RWPE1 (cell line): ENCODE results near the gene SP2.

Experiments
- CTCF ChIA-PET: fragments of 350-600 bp; sonication (Branson Sonifier 250); formaldehyde crosslinking; extraction: SDS; loops from one replicate; lab custom pipeline; 2021; lab: Yijun Ruan, JAX
- POLR2A ChIA-PET: fragments of 400-600 bp; formaldehyde crosslinking; extraction: SDS; loops from one replicate; lab custom pipeline; 2020; ENCODE audit warnings: antibody characterized with exemption; ENCODE audit not compliant: low non-redundant PET; lab: Yijun Ruan, JAX
- DNase-seq: peaks from one replicate; pipeline ENCODE4 v3.0.0; 2012; ENCODE audit warnings: low spot score
- H3K27ac ChIP-seq: fragments of 450-650 bp; 2 replicates; pipeline ENCODE4 v1.5.1; 2017
- TF ChIP-seq, protein P1 (sequence below): fragments of 450-650 bp; conservative IDR thresholded peaks from 2 replicates; pipeline ENCODE4 v1.5.1; 2017; ENCODE audit warnings: low read depth, mild to moderate bottlenecking

The SP2 gene

DNA sequence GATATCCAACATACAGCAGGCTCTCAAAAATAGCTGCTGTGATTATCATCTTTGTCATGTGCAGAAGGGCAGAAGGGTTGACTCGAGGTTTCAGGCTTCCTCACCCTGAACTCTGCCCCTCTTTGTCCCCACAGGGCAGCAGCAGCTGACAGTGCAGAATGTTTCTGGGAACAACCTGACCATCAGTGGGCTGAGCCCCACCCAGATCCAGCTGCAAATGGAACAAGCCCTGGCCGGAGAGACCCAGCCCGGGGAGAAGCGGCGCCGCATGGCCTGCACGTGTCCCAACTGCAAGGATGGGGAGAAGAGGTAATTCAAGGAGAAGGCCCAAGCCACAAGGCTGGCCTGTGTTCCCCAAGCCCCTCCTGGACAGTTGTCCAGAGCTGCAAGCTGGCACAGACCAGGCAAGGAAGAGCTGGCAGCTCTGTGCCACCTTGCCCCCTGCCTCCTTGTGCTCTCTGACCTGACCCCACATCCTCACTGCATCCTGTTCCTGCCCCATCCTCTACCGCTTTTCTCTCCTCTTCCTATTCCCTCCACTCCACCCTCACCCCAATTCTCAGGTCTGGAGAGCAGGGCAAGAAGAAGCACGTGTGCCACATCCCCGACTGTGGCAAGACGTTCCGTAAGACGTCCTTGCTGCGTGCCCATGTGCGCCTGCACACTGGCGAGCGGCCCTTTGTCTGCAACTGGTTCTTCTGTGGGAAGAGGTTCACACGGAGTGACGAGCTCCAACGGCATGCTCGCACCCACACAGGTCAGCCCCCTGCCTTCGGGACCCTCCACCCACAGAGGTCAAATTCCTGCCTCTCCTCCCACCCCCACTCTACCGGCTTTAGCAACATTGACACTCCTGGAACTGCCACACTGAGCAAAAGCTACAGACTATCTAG, 29.0 kb downstream of the SP2 start:
- TF ChIP-seq, protein P1, sequence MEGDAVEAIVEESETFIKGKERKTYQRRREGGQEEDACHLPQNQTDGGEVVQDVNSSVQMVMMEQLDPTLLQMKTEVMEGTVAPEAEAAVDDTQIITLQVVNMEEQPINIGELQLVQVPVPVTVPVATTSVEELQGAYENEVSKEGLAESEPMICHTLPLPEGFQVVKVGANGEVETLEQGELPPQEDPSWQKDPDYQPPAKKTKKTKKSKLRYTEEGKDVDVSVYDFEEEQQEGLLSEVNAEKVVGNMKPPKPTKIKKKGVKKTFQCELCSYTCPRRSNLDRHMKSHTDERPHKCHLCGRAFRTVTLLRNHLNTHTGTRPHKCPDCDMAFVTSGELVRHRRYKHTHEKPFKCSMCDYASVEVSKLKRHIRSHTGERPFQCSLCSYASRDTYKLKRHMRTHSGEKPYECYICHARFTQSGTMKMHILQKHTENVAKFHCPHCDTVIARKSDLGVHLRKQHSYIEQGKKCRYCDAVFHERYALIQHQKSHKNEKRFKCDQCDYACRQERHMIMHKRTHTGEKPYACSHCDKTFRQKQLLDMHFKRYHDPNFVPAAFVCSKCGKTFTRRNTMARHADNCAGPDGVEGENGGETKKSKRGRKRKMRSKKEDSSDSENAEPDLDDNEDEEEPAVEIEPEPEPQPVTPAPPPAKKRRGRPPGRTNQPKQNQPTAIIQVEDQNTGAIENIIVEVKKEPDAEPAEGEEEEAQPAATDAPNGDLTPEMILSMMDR = no peak
- DNase-seq = no peak
- ChIA-PET POLR2A (interaction anchor here (1.2 kb wide), 1 partner anchor 46 kb away, joined by 4 read pairs; the partner anchor contains the start of gene CDK5RAP3), CTCF (interaction anchor here (1.6 kb wide), 1 partner anchor 11 kb away, joined by 8 read pairs; no protein-coding TSS in a partner anchor)
- H3K27ac ChIP-seq = peak overlapping the region; percentile 11; the same call in 1 of the 2 replicates

DNA sequence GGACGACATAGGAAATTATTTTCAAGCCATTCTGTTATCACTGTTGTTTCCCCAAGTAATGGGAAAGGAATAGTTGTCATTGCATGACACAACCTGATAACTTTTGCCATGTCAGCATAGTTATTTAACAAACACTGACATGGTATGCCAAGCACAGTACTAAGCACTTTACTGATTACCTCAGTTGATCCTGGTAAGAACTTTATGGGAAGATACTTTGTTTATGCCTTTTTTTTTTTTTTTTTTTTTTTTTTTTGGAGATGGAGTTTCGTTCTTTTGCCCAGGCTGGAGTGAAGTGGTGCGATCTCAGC, 29.6 kb downstream of the SP2 start:
- DNase-seq = no peak
- H3K27ac ChIP-seq = no peak overlapping the region
- POLR2A ChIA-PET = interaction anchor here (1.2 kb wide), 1 partner anchor 45 kb away, joined by 4 read pairs; the partner anchor contains the start of gene CDK5RAP3
- CTCF ChIA-PET = no interaction called here
- TF ChIP-seq, protein P1 = no peak

DNA sequence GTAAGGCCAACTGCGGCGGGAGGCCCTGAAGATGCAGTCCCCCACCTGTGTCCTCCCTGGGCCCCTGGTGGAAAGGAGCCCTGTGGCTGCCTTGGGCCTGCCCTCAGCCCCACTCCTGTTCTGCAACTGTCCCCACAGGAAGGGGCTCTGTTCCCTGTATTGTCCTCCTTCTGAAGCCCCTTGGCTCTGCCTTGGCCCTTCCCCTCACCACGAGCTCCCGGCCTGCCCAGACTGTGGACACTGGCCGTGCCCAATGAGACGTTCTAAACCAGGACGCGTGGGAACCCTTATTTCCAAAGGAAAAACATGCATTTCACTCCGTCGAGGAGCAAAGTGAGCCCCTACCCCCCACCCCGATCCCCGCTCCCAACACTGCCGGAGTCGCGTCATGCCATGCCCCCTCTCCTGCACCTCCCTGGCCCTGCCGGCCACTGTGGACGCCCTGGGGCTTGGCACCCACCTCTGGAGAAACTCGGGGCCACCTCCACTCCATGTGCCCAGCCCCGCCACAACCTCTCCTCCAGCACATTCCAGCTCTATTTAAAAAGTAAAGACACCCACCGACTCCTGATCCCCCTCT, 31.9 kb downstream of the SP2 start:
- TF ChIP-seq, protein P1 = no peak
- H3K27ac ChIP-seq = peak overlapping the region; percentile 6; the same call in 1 of the 2 replicates
- no peak for DNase-seq
- POLR2A ChIA-PET = no interaction called here
- CTCF ChIA-PET = interaction anchor here (0.5 kb wide), 1 partner anchor 22 kb away, joined by 3 read pairs; no protein-coding TSS in a partner anchor

DNA sequence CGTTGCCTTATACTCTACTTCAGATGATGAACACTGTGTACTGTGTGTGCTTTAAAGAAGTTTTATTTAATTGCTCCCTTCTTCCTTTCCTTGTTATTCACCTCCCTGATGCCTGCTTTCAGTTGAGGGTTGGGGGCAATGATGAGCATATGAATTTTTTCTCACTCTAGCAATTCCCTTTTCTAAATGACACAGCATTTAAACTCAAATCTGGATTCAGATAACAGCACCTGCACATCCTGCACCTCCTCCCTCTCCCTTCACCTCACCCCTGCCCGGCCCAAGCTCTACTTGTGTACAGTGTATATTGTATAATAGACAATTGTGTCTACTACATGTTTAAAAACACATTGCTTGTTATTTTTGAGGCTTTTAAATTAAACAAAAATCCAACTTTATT, 32.4 kb downstream of the SP2 start:
- DNase-seq = no peak
- CTCF ChIA-PET = no interaction called here
- H3K27ac ChIP-seq = no peak overlapping the region
- TF ChIP-seq, protein P1 = no peak
- POLR2A ChIA-PET = no interaction called here

DNA sequence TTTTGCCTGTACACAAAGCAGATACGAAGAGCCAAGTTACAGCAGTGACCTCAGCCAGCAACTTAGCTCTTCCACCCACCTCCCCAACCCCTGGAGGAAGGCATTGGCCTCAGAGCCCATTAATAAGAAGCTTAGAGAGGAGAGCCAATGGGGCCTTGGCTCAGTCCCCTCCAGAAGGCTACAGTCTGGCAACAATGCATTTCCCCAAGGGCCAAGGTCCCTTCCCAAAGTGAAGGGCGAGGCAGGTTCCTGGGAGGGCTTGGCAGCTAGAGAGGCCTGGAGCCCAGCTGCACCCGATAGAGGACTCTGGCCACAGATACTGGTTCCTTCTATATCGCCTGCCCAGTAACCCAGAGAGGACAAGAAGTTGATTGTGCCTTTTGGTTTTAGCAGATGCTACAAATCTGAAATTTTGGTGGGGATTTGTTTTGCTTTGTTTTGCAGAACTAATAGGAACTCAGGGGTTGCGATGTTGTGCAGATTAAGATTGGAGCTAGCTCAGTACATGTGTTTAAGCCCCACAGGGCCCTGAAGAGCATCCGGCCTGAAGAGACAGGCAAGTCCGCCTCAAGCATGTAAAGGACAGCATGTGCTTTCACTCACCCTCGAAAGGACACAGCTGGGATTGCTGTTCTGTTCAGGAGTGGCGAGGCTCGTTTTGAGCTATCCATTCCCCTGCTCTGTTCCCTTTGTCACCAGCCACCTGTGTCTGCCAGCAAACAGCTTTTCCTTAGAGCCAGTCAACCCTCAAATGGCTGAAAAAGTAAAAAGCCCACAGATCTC, 33.4 kb downstream of the SP2 start:
- peak overlapping the region; percentile 37 for H3K27ac ChIP-seq
- CTCF ChIA-PET = interaction anchor here (0.6 kb wide), 1 partner anchor 1102 kb away, joined by 3 read pairs; no protein-coding TSS in a partner anchor
- no peak for DNase-seq
- TF ChIP-seq, protein P1 = no peak
- POLR2A ChIA-PET = no interaction called here

DNA sequence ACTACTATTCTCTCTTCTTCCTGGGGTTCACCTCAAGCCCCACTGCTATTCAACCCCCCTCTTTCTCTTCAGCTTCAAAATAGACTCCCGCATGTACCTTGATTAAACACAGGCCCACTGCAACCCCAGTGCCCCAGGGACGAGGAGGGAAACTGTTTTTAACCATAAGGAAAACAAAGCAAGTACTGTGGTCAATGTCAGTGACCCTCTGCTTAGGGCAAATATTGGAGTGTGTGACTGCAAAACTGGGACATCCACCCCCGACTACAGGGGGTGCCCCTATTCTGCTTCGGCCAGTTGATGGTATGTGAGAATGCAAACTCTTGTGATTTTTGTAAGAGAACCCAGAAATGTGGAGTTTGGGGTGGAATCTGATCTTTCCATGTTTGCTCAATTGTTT, 35.8 kb downstream of the SP2 start:
- no peak overlapping the region; the same call in 1 of the 2 replicates for H3K27ac ChIP-seq
- ChIA-PET POLR2A (no interaction called here), CTCF (no interaction called here)
- TF ChIP-seq, protein P1 = no peak
- DNase-seq = no peak
